ENCODE measurements around the gene GPHA2.
"Not testable (repeated sequence)": the region's sequence is repeated elsewhere in the genome, so short reads cannot be mapped to it uniquely, and the experiment has no call there.

GPHA2 gene

GRCh38 chr11:64935359-64936081 is at the start of gene GPHA2:
Gene GPHA2 (minus strand): TSS chr11:64935893. CDS start chr11:64935460, 433 bp downstream.
- no peak for DNase-seq

GRCh38 chr11:64983339-64983738 is 47.6 kb upstream of the GPHA2 start:
- not testable (repeated sequence) for DNase-seq

GRCh38 chr11:64976651-64977050 is 41.0 kb upstream of the GPHA2 start:
- DNase-seq: no peak

- DNase-seq: no peak
Observed at GRCh38 chr11:64974124-64974523, 38.4 kb upstream of the GPHA2 start.

GRCh38 chr11:64971421-64972233 is 35.9 kb upstream of the GPHA2 start, which contains the start of gene MAJIN:
Gene MAJIN (minus strand): TSS chr11:64972108. CDS start chr11:64959405, 12,703 bp downstream.
- peak; percentile 91 for DNase-seq

- DNase-seq: peak; percentile 13
Observed at GRCh38 chr11:64970731-64971151, 35.0 kb upstream of the GPHA2 start.

- DNase-seq: no peak
Observed at GRCh38 chr11:64969209-64969608, 33.5 kb upstream of the GPHA2 start.

GRCh38 chr11:64967375-64967774 is 31.7 kb upstream of the GPHA2 start:
- DNase-seq: no peak

- DNase-seq: no peak
Observed at GRCh38 chr11:64963072-64963631, 27.5 kb upstream of the GPHA2 start.

GRCh38 chr11:64960719-64961118 is 25.0 kb upstream of the GPHA2 start:
- no peak for DNase-seq

- DNase-seq: no peak
Observed at GRCh38 chr11:64959498-64959897, 23.8 kb upstream of the GPHA2 start.

- no peak for DNase-seq
Observed at GRCh38 chr11:64954201-64954600, 18.5 kb upstream of the GPHA2 start.

- no peak for DNase-seq
Observed at GRCh38 chr11:64951529-64951928, 15.8 kb upstream of the GPHA2 start.

GRCh38 chr11:64947208-64947814 is 11.6 kb upstream of the GPHA2 start:
- no peak for DNase-seq

GRCh38 chr11:64936539-64936938 is 846 bp upstream of the GPHA2 start:
- DNase-seq: no peak

GRCh38 chr11:64934682-64935358 is 873 bp downstream of the GPHA2 start:
- DNase-seq: no peak

- no peak for DNase-seq
Observed at GRCh38 chr11:64933935-64934681, 1.6 kb downstream of the GPHA2 start.

GRCh38 chr11:64933213-64933934 is 2.3 kb downstream of the GPHA2 start:
- DNase-seq: no peak

- DNase-seq: no peak
Observed at GRCh38 chr11:64932324-64932723, 3.4 kb downstream of the GPHA2 start.

- no peak for DNase-seq
Observed at GRCh38 chr11:64931290-64931689, 4.4 kb downstream of the GPHA2 start.

- no peak for DNase-seq
Observed at GRCh38 chr11:64930340-64930739, 5.4 kb downstream of the GPHA2 start.

All from CD4-positive, alpha-beta T cell treated with Interleukin-10 for 1 hour (primary cell).